PFSK-1 (cell line): ENCODE data around the gene RMND5A.

Source experiments
- FOXP2 ChIP-seq: optimal IDR thresholded peaks from 2 replicates; pipeline ENCODE3; 2011; ENCODE audit warnings: borderline replicate concordance, control low read depth, inconsistent platforms; ENCODE audit not compliant: insufficient read depth; ENCODE audit errors: extremely low read length, extremely low read depth
- POLR2AphosphoS5 ChIP-seq: IDR thresholded peaks from 2 replicates; pipeline ENCODE4 v1.6.1; 2012; ENCODE audit warnings: low read depth, mild to moderate bottlenecking, control low read depth, low read length, moderate library complexity
- REST ChIP-seq, 2 experiments: IDR thresholded peaks; 2 replicates each; pipeline versions ENCODE4 v1.6.1 to v1.8.0; 2011 to 2012; ENCODE audit warnings: low read depth in 2 of 2, low read length in 2 of 2, control low read depth in 1 of 2, inconsistent platforms in 1 of 2, mild to moderate bottlenecking in 1 of 2, moderate library complexity in 1 of 2; ENCODE audit not compliant: insufficient read depth in 1 of 2
- SIN3A ChIP-seq: IDR thresholded peaks from 2 replicates; pipeline ENCODE4 v1.6.1; 2012; ENCODE audit warnings: mild to moderate bottlenecking, low read length, moderate library complexity, borderline replicate concordance; ENCODE audit not compliant: insufficient read depth
- TAF1 ChIP-seq: IDR thresholded peaks from 2 replicates; pipeline ENCODE4 v1.6.1; 2012; ENCODE audit warnings: low read length, control low read depth, borderline replicate concordance; ENCODE audit not compliant: insufficient read depth

RMND5A gene

GRCh38 chr2:86764661-86765309 lies 44.7 kb downstream of the RMND5A start:
- TF ChIP-seq FOXP2, result no peak

GRCh38 chr2:86765310-86765695 lies 45.2 kb downstream of the RMND5A start:
- TF ChIP-seq REST (IDR thresholded peaks at IDR 0.05; ENCODE audit: insufficient read depth in 1 of 2, low read depth in 2 of 2, low read length in 2 of 2), result no peak
- no peak for TF ChIP-seq SIN3A
- no peak for TF ChIP-seq FOXP2
- no peak for TF ChIP-seq POLR2AphosphoS5
- no peak for TF ChIP-seq TAF1

GRCh38 chr2:86768189-86768949 lies 48.3 kb downstream of the RMND5A start:
- TF ChIP-seq SIN3A (no peak), TAF1 (no peak), FOXP2 (no peak), REST (IDR thresholded peaks at IDR 0.05; ENCODE audit: insufficient read depth in 1 of 2, low read depth in 2 of 2, low read length in 2 of 2) (no peak), POLR2AphosphoS5 (no peak)

- TF ChIP-seq POLR2AphosphoS5 (no peak), TAF1 (no peak), FOXP2 (no peak), SIN3A (no peak), REST (IDR thresholded peaks at IDR 0.05; ENCODE audit: insufficient read depth in 1 of 2, low read depth in 2 of 2, low read length in 2 of 2) (no peak)
Observed at GRCh38 chr2:86769838-86770237, 49.7 kb downstream of the RMND5A start.

- TF ChIP-seq FOXP2 (no peak), POLR2AphosphoS5 (no peak), SIN3A (no peak), TAF1 (no peak), REST (IDR thresholded peaks at IDR 0.05; ENCODE audit: insufficient read depth in 1 of 2, low read depth in 2 of 2, low read length in 2 of 2) (no peak)
Observed at GRCh38 chr2:86770816-86771301, 50.8 kb downstream of the RMND5A start.
